ENCODE measurements around the gene PCBP3.

The PCBP3 gene

GRCh38 chr21:45821315-45821962 is 177.9 kb downstream of the PCBP3 start:
- no peak for DNase-seq
- WGBS (ENCODE audit: insufficient coverage): 87% methylated on average over 14 of the region's 16 CpGs
- POLR2A ChIA-PET: no interaction called here

GRCh38 chr21:45821998-45822397 is 178.5 kb downstream of the PCBP3 start:
- ChIA-PET POLR2A (no interaction called here), CTCF (interaction anchor here (0.7 to 2.2 kb wide), 4 partner anchors 14 to 682 kb away, joined by 3 to 10 read pairs (median 3); no protein-coding TSS in a partner anchor)
- Histone ChIP-seq H3K4me3 (ENCODE audit: control insufficient read depth in 1 of 7, extremely low read depth in 1 of 7, insufficient read depth in 4 of 7, low read depth in 2 of 7, low read length in 6 of 7) (peak overlapping the region in 1 of 7 experiments; percentile 3), H3K9me3 (ENCODE audit: control extremely low read depth in 1 of 5, control insufficient read depth in 4 of 5, insufficient read depth in 2 of 5, low read depth in 1 of 5, low read length in 4 of 5) (no peaks in the 10 kb centered on the region), H3K4me1 (ENCODE audit: control extremely low read depth in 1 of 4, control insufficient read depth in 4 of 4, insufficient read depth in 4 of 4, low read length in 3 of 4) (peaks cover 0 to 5% (median 0%) of the 10 kb centered on the region in 4 experiments), H3K27ac (ENCODE audit: insufficient read depth in 1 of 2, low read depth in 1 of 2, low read length in 2 of 2, poor library complexity in 1 of 2, severe bottlenecking in 2 of 2) (no peak overlapping the region), H3K27me3 (replicated peaks in 2 of 5; ENCODE audit: control insufficient read depth in 4 of 5, insufficient read depth in 5 of 5, low read length in 4 of 5) (peaks cover 0 to 6% (median 0%) of the 10 kb centered on the region in 5 experiments), H3K36me3 (ENCODE audit: control insufficient read depth in 4 of 4, insufficient read depth in 4 of 4, low read length in 3 of 4) (peaks cover 0 to under 1% (median 0%) of the 10 kb centered on the region in 4 experiments)
- DNase-seq: no peak
- WGBS (ENCODE audit: insufficient coverage): 82% methylated on average over 8 of the region's 9 CpGs

More at GRCh38 chr21:45821315-45821962, 177.9 kb downstream of the PCBP3 start:
- no peak overlapping the region for H3K27ac ChIP-seq (ENCODE audit: insufficient read depth in 1 of 2, low read depth in 1 of 2, low read length in 2 of 2, poor library complexity in 1 of 2, severe bottlenecking in 2 of 2)
- peaks cover 0 to 2% (median 0%) of the 10 kb centered on the region in 4 experiments for H3K36me3 ChIP-seq (ENCODE audit: control insufficient read depth in 4 of 4, insufficient read depth in 4 of 4, low read length in 3 of 4)
- no peaks in the 10 kb centered on the region for H3K9me3 ChIP-seq (ENCODE audit: control extremely low read depth in 1 of 5, control insufficient read depth in 4 of 5, insufficient read depth in 2 of 5, low read depth in 1 of 5, low read length in 4 of 5)
- CTCF ChIA-PET: interaction anchor here (0.7 to 2.2 kb wide), 5 partner anchors 14 to 681 kb away, joined by 3 to 10 read pairs (median 3); no protein-coding TSS in a partner anchor
- H3K4me1 ChIP-seq (ENCODE audit: control extremely low read depth in 1 of 4, control insufficient read depth in 4 of 4, insufficient read depth in 4 of 4, low read length in 3 of 4): peaks cover 0 to 5% (median 0%) of the 10 kb centered on the region in 4 experiments
- H3K27me3 ChIP-seq (replicated peaks in 2 of 5; ENCODE audit: control insufficient read depth in 4 of 5, insufficient read depth in 5 of 5, low read length in 4 of 5): peaks cover 0 to 6% (median 0%) of the 10 kb centered on the region in 5 experiments
- H3K4me3 ChIP-seq (ENCODE audit: control insufficient read depth in 1 of 7, extremely low read depth in 1 of 7, insufficient read depth in 4 of 7, low read depth in 2 of 7, low read length in 6 of 7): no peak overlapping the region

- Histone ChIP-seq H3K36me3 (ENCODE audit: control insufficient read depth in 4 of 4, insufficient read depth in 4 of 4, low read length in 3 of 4) (no peaks in the 10 kb centered on the region), H3K9me3 (ENCODE audit: control extremely low read depth in 1 of 5, control insufficient read depth in 4 of 5, insufficient read depth in 2 of 5, low read depth in 1 of 5, low read length in 4 of 5) (no peaks in the 10 kb centered on the region), H3K27me3 (replicated peaks in 2 of 5; ENCODE audit: control insufficient read depth in 4 of 5, insufficient read depth in 5 of 5, low read length in 4 of 5) (peaks cover 0 to 6% (median 0%) of the 10 kb centered on the region in 5 experiments), H3K4me1 (ENCODE audit: control extremely low read depth in 1 of 4, control insufficient read depth in 4 of 4, insufficient read depth in 4 of 4, low read length in 3 of 4) (peaks cover 0 to 5% (median 0%) of the 10 kb centered on the region in 4 experiments), H3K4me3 (ENCODE audit: control insufficient read depth in 1 of 7, extremely low read depth in 1 of 7, insufficient read depth in 4 of 7, low read depth in 2 of 7, low read length in 6 of 7) (peak overlapping the region in 1 of 7 experiments; percentile 3), H3K27ac (ENCODE audit: insufficient read depth in 1 of 2, low read depth in 1 of 2, low read length in 2 of 2, poor library complexity in 1 of 2, severe bottlenecking in 2 of 2) (no peak overlapping the region)
- ChIA-PET POLR2A (no interaction called here), CTCF (interaction anchor here (0.7 to 2.2 kb wide), 3 partner anchors 13 to 682 kb away, joined by 3 to 10 read pairs (median 3); no protein-coding TSS in a partner anchor)
- WGBS (ENCODE audit: insufficient coverage): 88% methylated on average over 7 of the region's 9 CpGs
- no peak for DNase-seq
Observed at GRCh38 chr21:45822429-45823099, 179.0 kb downstream of the PCBP3 start.

- no peaks in the 10 kb centered on the region for H3K9me3 ChIP-seq (ENCODE audit: control extremely low read depth in 1 of 5, control insufficient read depth in 4 of 5, insufficient read depth in 2 of 5, low read depth in 1 of 5, low read length in 4 of 5)
- no peak for DNase-seq
- H3K4me1 ChIP-seq (ENCODE audit: control extremely low read depth in 1 of 4, control insufficient read depth in 4 of 4, insufficient read depth in 4 of 4, low read length in 3 of 4): peaks cover 0 to 5% (median 0%) of the 10 kb centered on the region in 4 experiments
- peaks cover 0 to 6% (median 0%) of the 10 kb centered on the region in 5 experiments for H3K27me3 ChIP-seq (replicated peaks in 2 of 5; ENCODE audit: control insufficient read depth in 4 of 5, insufficient read depth in 5 of 5, low read length in 4 of 5)
- 95% methylated on average over 14 of the region's 16 CpGs for WGBS (ENCODE audit: insufficient coverage)
- CTCF ChIA-PET: no interaction called here
- no peak overlapping the region for H3K4me3 ChIP-seq (ENCODE audit: control insufficient read depth in 1 of 7, extremely low read depth in 1 of 7, insufficient read depth in 4 of 7, low read depth in 2 of 7, low read length in 6 of 7)
- H3K36me3 ChIP-seq (ENCODE audit: control insufficient read depth in 4 of 4, insufficient read depth in 4 of 4, low read length in 3 of 4): no peaks in the 10 kb centered on the region
- H3K27ac ChIP-seq (ENCODE audit: insufficient read depth in 1 of 2, low read depth in 1 of 2, low read length in 2 of 2, poor library complexity in 1 of 2, severe bottlenecking in 2 of 2): no peak overlapping the region
- POLR2A ChIA-PET: no interaction called here
Observed at GRCh38 chr21:45823100-45823681, 179.7 kb downstream of the PCBP3 start.

GRCh38 chr21:45824546-45825215 is 181.2 kb downstream of the PCBP3 start:
- no peak overlapping the region for H3K4me3 ChIP-seq (ENCODE audit: control insufficient read depth in 1 of 7, extremely low read depth in 1 of 7, insufficient read depth in 4 of 7, low read depth in 2 of 7, low read length in 6 of 7)
- peaks cover 0 to 5% (median 0%) of the 10 kb centered on the region in 4 experiments for H3K4me1 ChIP-seq (ENCODE audit: control extremely low read depth in 1 of 4, control insufficient read depth in 4 of 4, insufficient read depth in 4 of 4, low read length in 3 of 4)
- H3K27ac ChIP-seq (ENCODE audit: insufficient read depth in 1 of 2, low read depth in 1 of 2, low read length in 2 of 2, poor library complexity in 1 of 2, severe bottlenecking in 2 of 2): no peak overlapping the region
- H3K27me3 ChIP-seq (replicated peaks in 2 of 5; ENCODE audit: control insufficient read depth in 4 of 5, insufficient read depth in 5 of 5, low read length in 4 of 5): peaks cover 0 to 6% (median 0%) of the 10 kb centered on the region in 5 experiments
- 88% methylated on average over 5 of the region's 8 CpGs for WGBS (ENCODE audit: insufficient coverage)
- no peaks in the 10 kb centered on the region for H3K9me3 ChIP-seq (ENCODE audit: control extremely low read depth in 1 of 5, control insufficient read depth in 4 of 5, insufficient read depth in 2 of 5, low read depth in 1 of 5, low read length in 4 of 5)
- CTCF ChIA-PET: no interaction called here
- no peak for DNase-seq
- POLR2A ChIA-PET: no interaction called here
- H3K36me3 ChIP-seq (ENCODE audit: control insufficient read depth in 4 of 4, insufficient read depth in 4 of 4, low read length in 3 of 4): no peaks in the 10 kb centered on the region

- peaks cover 0 to 6% (median 0%) of the 10 kb centered on the region in 5 experiments for H3K27me3 ChIP-seq (replicated peaks in 2 of 5; ENCODE audit: control insufficient read depth in 4 of 5, insufficient read depth in 5 of 5, low read length in 4 of 5)
- H3K4me1 ChIP-seq (ENCODE audit: control extremely low read depth in 1 of 4, control insufficient read depth in 4 of 4, insufficient read depth in 4 of 4, low read length in 3 of 4): peaks cover 0 to 5% (median 0%) of the 10 kb centered on the region in 4 experiments
- no peak overlapping the region for H3K27ac ChIP-seq (ENCODE audit: insufficient read depth in 1 of 2, low read depth in 1 of 2, low read length in 2 of 2, poor library complexity in 1 of 2, severe bottlenecking in 2 of 2)
- POLR2A ChIA-PET: no interaction called here
- CTCF ChIA-PET: no interaction called here
- DNase-seq: no peak
- H3K9me3 ChIP-seq (ENCODE audit: control extremely low read depth in 1 of 5, control insufficient read depth in 4 of 5, insufficient read depth in 2 of 5, low read depth in 1 of 5, low read length in 4 of 5): no peaks in the 10 kb centered on the region
- H3K4me3 ChIP-seq (ENCODE audit: control insufficient read depth in 1 of 7, extremely low read depth in 1 of 7, insufficient read depth in 4 of 7, low read depth in 2 of 7, low read length in 6 of 7): no peak overlapping the region
- WGBS (ENCODE audit: insufficient coverage): 93% methylated on average over 13 of the region's 13 CpGs
- no peaks in the 10 kb centered on the region for H3K36me3 ChIP-seq (ENCODE audit: control insufficient read depth in 4 of 4, insufficient read depth in 4 of 4, low read length in 3 of 4)
Observed at GRCh38 chr21:45825219-45825618, 181.7 kb downstream of the PCBP3 start.

Measured in common myeloid progenitor, CD34-positive (primary cell).